Measurements from ENCODE around the gene ICAM3.

Gene ICAM3

GRCh38 chr19:10317857-10318462, 21.5 kb downstream of the ICAM3 start:
- DNase-seq: no peak

DNA sequence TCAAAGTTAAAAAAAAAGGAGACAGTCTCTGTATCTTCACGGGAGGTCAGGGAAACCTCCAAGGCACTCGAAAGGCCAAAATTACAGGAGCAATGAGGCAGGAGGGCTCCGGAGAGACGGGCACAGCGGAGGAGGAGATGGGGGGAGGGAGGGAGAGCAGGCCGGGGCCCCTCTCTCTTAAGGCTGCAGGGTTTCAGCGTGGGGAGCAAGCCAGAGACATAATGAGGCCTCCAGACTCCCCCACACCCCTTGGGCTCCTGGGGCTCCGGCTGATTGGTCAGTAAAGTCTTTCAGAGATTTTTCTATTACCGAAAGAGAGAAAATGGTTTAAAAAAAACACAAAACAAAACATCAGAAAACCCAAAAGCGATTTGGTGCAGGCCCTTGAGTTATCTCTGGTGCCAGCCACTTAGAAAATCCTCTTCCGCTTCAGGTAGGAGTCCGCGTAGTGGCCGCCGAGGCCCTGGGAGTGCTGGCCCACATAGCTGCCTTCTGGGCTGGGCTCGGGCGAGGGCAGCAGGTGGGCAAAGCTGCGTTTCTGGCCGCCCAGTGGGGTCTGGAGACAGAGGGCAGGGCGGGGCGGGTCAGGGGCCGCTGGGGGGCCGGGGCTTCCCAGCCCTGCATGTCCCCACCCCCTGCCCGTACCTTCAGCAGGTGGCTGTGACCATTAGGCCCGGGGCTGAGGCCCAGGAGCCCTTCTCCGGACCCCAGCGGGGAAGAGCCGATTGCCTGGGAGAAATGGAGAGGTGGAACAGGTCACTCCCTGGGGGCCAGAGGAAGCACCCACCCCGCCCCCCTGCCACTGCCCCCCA, 22.2 kb downstream of the ICAM3 start:
- no peak for DNase-seq

- DNase-seq: no peak
Measured at GRCh38 chr19:10316229-10317044, 23.0 kb downstream of the ICAM3 start.

DNA sequence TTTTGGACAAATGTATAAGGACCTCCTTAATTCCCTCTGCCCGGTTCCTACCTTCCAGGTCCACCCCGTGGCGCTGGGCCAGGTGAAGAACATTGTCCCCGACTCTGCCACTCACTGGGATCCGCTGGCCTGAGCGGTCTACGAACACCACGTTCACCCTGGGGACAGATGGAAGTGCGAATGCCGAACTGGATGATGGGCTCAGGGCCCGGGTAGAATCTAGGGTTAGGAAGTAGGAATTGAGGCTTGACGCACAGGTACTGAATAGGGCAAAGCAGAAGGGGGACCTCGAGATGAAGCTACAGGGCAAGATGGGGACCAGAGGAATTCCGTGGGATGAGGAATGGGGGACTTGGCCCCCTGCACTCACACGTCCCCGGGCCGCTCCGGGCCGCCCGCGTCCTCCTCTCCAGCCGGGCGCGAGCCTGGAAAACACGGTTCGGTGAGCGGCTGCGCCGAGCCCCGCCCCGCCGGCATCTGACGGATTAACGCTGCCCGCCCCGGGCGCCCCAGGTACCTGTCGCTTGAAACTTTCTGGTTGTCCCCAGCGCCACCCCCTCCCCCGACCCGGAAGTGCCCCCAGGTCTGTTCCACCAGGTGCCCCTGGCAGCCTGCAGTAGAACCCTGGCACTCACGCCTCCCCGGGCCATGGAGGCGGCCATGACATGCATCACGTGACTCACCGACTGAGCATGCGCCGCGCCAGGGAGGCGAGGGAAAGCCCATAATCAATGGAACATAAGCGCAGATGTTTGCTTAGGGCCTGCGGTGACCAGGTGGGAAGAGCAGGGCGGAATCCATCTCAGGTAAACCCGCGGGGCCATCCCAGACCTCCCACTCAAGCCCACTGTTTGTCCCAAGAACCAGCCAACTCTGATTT, 23.8 kb downstream of the ICAM3 start, which contains the start of gene FDX2:
Gene FDX2 (minus strand): TSS at position 681 of the 880 bp plus-strand sequence. CDS start 19 bp downstream, at position 662.
- DNase-seq: peak; percentile 92

DNA sequence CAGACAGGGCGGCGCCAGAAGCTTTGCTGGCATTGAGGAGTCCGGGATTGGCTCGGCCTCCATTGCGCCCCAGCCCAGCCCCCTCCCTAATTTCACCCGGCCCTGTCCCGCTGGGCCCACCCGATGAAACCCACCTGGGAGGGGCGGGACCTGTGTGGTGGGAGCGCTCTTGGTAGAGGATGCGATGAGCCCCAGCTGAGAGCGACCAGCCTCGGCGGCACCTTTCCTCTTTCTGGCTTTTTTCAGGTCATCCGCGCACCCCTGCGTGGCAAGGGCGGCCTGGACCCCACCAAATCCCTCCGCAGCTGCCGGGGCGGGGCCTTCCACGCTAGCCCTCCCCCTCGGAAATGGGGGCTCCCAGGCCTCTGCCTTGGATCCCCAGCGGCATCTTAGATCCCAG, 30.0 kb downstream of the ICAM3 start, which contains the start of gene ZGLP1:
Gene ZGLP1 (minus strand): TSS at position 393 of the 400 bp plus-strand sequence.
- DNase-seq: no peak

DNA sequence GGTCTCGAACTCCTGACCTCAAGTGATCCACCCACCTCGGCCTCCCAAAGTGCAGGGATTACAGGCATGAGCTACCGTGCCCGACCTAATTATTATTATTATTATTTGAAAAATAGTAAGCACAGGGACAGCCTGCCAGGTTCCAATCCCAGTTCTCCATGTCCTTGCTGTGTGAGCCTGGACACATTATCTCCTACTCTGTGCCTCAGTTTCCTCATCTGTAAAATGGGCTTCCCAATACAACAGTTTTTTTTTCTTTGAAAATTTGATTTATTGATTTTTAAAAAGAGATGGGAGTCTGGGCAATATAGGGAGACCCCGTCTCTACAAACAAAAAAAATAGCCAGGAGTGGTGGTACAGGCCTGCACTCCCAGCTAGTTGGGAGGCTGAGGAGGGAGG, 33.1 kb downstream of the ICAM3 start:
- DNase-seq: no peak

- no peak for DNase-seq
Measured at GRCh38 chr19:10305139-10305806, 34.2 kb downstream of the ICAM3 start.

GRCh38 chr19:10299545-10300458, 39.6 kb downstream of the ICAM3 start:
- no peak for DNase-seq

DNA sequence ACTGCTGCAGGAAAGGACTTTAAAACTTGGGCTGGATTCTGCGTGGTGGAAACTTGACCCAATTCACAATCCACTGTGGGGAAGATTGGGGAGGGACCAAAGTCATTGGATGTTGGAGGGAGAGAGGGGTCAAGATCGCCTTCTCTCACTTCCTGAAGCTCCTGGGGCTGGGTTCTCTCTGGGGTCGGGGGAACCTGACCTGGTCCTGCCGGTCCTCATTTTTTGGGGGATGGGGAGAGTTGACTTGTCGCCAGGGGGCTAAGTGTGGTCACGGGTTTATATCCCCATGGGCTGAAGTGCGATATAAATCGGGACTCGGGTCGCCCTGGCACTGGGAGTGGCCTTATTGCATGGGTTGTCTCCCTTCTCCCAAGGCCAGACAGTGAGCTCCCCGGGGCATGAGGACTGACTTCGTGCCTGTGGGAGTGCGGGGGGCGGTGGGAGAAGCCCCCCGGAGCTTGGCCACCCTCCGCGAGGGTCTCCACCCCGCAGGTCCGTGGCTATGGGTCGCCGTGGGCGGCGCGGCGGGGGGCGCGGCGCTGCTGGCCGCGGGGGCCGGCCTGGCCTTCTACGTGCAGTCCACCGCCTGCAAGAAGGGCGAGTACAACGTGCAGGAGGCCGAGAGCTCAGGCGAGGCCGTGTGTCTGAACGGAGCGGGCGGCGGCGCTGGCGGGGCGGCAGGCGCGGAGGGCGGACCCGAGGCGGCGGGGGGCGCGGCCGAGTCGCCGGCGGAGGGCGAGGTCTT, 43.4 kb downstream of the ICAM3 start:
- no peak for DNase-seq

DNA sequence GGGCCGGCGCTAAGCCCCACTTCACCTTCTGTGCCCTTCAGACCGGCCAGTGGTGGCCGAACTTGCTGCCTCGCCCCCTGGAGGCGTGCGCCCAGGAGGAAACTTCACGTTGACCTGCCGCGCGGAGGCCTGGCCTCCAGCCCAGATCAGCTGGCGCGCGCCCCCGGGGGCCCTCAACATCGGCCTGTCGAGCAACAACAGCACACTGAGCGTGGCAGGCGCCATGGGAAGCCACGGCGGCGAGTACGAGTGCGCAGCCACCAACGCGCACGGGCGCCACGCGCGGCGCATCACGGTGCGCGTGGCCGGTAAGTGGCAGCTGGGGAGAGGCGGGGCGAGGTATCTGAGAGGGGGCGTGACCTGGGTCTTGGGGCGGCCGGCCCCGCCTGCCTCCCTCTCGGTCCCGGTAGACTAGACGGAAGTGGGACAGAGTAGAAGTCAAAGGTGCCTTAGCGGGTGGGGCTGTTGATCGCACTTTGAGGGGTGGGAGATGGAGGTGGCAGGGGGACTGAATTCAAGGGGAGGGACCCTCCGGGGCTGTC, 44.0 kb downstream of the ICAM3 start:
- peak; percentile 85 for DNase-seq

GRCh38 chr19:10294368-10294697, 45.1 kb downstream of the ICAM3 start:
- DNase-seq: no peak

DNA sequence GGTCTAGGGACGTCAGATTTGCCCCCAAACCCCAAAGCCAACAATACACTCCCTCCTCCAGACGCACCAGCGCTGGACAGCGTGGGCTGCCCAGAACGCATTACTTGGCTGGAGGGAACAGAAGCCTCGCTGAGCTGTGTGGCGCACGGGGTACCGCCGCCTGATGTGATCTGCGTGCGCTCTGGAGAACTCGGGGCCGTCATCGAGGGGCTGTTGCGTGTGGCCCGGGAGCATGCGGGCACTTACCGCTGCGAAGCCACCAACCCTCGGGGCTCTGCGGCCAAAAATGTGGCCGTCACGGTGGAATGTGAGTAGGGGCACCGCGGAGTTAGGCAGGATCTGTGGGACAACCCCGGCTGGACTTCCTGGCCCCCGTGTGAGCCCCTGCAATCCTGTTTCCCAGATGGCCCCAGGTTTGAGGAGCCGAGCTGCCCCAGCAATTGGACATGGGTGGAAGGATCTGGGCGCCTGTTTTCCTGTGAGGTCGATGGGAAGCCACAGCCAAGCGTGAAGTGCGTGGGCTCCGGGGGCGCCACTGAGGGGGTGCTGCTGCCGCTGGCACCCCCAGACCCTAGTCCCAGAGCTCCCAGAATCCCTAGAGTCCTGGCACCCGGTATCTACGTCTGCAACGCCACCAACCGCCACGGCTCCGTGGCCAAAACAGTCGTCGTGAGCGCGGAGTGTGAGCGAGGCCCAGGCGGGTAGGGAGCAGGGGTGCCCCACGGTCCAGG, 45.6 kb downstream of the ICAM3 start:
- no peak for DNase-seq

DNA sequence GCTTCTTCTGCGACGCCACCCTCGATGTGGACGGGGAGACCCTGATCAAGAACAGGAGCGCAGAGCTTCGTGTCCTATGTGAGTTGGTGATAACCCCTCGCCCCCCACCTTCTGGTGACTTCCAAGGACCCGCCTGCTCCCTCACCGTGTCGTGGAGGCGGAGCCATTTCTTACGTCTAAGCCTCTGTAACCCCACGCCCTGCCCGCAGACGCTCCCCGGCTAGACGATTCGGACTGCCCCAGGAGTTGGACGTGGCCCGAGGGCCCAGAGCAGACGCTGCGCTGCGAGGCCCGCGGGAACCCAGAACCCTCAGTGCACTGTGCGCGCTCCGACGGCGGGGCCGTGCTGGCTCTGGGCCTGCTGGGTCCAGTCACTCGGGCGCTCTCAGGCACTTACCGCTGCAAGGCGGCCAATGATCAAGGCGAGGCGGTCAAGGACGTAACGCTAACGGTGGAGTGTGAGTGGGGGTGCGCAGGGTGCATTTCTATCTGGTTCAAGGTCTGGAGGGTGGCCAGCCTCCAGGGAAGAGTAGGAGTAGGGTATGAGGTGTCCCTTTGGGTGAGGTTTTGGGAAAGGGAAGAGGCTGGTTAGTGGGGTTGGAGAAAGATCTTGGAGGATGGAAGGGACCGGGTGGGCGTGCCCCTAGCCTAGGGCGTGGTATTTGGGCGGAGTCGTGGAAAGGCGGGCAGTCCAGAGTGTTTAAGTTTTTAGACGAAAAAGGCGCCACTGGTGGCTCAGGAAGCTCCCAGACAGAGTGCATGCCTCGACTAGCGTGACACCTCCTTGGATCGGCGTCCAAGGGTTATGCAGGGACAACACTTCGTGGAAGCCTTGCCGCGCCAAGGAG, 46.4 kb downstream of the ICAM3 start:
- DNase-seq: no peak

DNA sequence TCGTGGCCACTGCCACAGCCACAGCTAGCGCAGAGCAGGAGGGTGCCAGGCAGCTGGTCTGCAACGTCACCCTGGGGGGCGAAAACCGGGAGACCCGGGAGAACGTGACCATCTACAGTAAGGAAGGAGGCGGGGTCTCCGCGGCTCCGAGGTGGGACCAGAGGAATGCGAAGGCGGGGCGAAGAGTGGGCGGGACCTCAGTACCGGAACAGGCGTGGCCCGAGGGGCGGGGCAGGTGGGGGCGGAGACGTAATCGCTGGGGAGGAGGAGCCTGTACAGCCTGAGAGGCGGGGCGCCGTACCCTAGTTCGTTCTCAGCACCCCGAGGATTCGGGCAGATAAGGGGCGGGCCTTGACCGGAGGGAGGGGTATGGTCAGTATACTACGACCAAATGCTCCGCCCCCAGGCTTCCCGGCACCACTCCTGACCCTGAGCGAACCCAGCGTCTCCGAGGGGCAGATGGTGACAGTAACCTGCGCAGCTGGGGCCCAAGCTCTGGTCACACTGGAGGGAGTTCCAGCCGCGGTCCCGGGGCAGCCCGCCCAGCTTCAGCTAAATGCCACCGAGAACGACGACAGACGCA, 47.1 kb downstream of the ICAM3 start:
- DNase-seq: peak; percentile 77

DNA sequence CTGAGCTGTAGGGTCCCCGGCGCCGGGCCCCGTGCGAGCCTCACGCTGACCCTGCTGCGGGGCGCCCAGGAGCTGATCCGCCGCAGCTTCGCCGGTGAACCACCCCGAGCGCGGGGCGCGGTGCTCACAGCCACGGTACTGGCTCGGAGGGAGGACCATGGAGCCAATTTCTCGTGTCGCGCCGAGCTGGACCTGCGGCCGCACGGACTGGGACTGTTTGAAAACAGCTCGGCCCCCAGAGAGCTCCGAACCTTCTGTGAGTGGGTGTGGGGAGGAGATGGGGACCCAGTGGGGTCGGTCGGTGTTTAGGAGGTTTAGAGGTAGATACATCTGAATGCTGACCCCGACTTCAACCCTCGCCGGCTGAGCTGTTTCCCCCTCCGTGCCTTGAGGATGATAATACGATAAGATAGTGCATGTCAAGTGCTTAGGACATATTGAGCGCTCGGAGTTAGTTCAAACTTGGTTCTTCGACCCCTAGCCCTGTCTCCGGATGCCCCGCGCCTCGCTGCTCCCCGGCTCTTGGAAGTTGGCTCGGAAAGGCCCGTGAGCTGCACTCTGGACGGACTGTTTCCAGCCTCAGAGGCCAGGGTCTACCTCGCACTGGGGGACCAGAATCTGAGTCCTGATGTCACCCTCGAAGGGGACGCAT, 47.7 kb downstream of the ICAM3 start:
- DNase-seq: peak; percentile 27

- peak; percentile 68 for DNase-seq
Measured at GRCh38 chr19:10290876-10291553, 48.4 kb downstream of the ICAM3 start.

All from CD4-positive, alpha-beta T cell treated with Interleukin-10 for 1 hour (primary cell).